Fibroblast of the aortic adventitia (primary cell): ENCODE data around the gene DEFB124. TPM values are rescaled to one million over a fixed set of nuclear protein-coding genes. Genes with fewer than 3 reads are reported as not detected.

Experiments
- DNase-seq: peaks from one replicate; pipeline ENCODE4 v3.0.0-alpha.2; 2010; ENCODE audit warnings: low read depth
- H3K4me3 ChIP-seq: 2 replicates; pipeline ENCODE4 v1.5.1; 2011; ENCODE audit warnings: low read depth, mild to moderate bottlenecking, control low read depth, low read length, moderate library complexity
- CTCF ChIP-seq: IDR thresholded peaks from 2 replicates; pipeline ENCODE4 v1.5.1; 2011; ENCODE audit warnings: mild to moderate bottlenecking, low read length, control low read depth, inconsistent platforms; ENCODE audit not compliant: insufficient read depth
- total RNA-seq: library from RNA; depleted of rRNA; stranded (reverse); fragments of >200 nt; gene quantifications from 2 replicates; pipeline ENCODE4 v1.2.3, GENCODE V29; 2012; ENCODE audit warnings: low replicate concordance

The DEFB124 gene
- total RNA-seq, 1 donor: not detected

GRCh38 chr20:31415653-31416052, 59.3 kb downstream of the DEFB124 start:
- H3K4me3 ChIP-seq: no peak overlapping the region
- no peak for DNase-seq
- no peak for TF ChIP-seq CTCF

Other genes with a start within 250 kb of the DEFB124 start
- gene DEFB115, start 217.5 kb downstream of the DEFB124 start, total RNA-seq: not detected in 2 replicates
- not detected in 2 replicates for gene DEFB116, start 166.5 kb downstream of the DEFB124 start, total RNA-seq
- not detected in 2 replicates for gene DEFB118, start 106.5 kb downstream of the DEFB124 start, total RNA-seq
- gene DEFB119, start 84.5 kb downstream of the DEFB124 start, total RNA-seq: not detected in 2 replicates
- not detected in 2 replicates for gene DEFB121, start 68.9 kb downstream of the DEFB124 start, total RNA-seq
- gene DEFB123, start 34.5 kb downstream of the DEFB124 start, total RNA-seq: not detected in 2 replicates
- gene REM1, start 161 bp upstream of the DEFB124 start, total RNA-seq: 0.16 TPM in 1 of 2 replicates, not detected in the other
- 47.6 and 131 TPM in 2 replicates for gene HM13, start 39.3 kb upstream of the DEFB124 start, total RNA-seq
- 62.3 and 98.9 TPM in 2 replicates for gene ID1, start 130.2 kb upstream of the DEFB124 start, total RNA-seq
- gene COX4I2, start 162.8 kb upstream of the DEFB124 start, total RNA-seq: not detected in 2 replicates
- 59.9 and 101 TPM in 2 replicates for gene BCL2L1, start 247.7 kb upstream of the DEFB124 start, total RNA-seq